Measurements from ENCODE around the gene ABRAXAS1. TPM values are rescaled to one million over a fixed set of nuclear protein-coding genes. Genes with fewer than 3 reads are reported as not detected.
"Not testable (repeated sequence)": the region's sequence is repeated elsewhere in the genome, so short reads cannot be mapped to it uniquely, and the experiment has no call there.

Gene ABRAXAS1
- total and polyA plus RNA-seq, 8 donors, result 10.7 to 55.5 (median 50.4) TPM

DNA sequence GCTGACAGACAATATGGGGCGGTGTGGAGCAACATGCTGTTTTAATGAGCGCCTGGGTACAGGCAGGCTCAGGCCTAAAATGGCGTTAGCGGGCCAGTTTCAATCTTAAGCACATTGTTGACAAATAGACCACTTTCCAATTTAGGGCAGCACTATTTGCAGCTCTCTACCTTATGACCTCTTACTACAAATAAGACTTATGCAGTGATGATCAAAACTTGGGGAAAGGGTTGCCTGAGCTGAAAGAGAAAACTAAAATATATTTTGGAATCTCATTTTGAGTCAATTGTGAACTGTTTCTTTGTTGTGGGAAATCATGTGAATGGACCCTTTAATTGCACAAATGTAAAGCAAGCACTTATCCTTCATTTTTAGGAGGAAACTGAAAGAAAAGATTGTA, 25.5 kb upstream of the ABRAXAS1 start:
- ATAC-seq (no peak), DNase-seq (no peak)
- Histone ChIP-seq H3K27me3 (no peaks in the 10 kb centered on the region), H3K27ac (no peak overlapping the region), H3K9me3 (no peaks in the 10 kb centered on the region), H3K36me3 (no peaks in the 10 kb centered on the region), H3K4me3 (no peak overlapping the region), H3K4me1 (no peaks in the 10 kb centered on the region)
- TF ChIP-seq, protein P1, sequence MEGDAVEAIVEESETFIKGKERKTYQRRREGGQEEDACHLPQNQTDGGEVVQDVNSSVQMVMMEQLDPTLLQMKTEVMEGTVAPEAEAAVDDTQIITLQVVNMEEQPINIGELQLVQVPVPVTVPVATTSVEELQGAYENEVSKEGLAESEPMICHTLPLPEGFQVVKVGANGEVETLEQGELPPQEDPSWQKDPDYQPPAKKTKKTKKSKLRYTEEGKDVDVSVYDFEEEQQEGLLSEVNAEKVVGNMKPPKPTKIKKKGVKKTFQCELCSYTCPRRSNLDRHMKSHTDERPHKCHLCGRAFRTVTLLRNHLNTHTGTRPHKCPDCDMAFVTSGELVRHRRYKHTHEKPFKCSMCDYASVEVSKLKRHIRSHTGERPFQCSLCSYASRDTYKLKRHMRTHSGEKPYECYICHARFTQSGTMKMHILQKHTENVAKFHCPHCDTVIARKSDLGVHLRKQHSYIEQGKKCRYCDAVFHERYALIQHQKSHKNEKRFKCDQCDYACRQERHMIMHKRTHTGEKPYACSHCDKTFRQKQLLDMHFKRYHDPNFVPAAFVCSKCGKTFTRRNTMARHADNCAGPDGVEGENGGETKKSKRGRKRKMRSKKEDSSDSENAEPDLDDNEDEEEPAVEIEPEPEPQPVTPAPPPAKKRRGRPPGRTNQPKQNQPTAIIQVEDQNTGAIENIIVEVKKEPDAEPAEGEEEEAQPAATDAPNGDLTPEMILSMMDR (IDR thresholded peaks at IDR 0.05), result no peak
- intact Hi-C loops (cut with DNase I), result no loop called here

DNA sequence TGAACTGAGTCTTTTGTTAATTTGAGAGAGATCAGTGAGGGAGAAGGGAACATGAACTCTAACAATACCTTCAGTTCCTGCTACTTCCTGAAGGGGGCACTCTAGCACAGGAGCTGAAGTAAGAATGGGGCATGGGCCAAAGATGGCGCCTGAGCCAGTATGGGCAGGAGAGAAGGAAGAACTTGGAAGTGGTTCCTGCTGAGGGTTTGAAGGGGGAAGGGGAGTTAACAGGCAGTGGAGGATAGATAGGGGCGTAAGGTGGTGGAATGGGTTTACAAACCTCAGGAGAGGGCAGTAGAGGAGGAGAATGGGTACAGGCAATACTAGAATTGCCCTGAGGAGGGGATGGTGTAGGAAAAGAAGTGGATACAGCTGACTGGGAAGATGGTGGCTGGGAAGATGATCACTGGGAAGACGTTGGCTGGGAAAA, 24.3 kb upstream of the ABRAXAS1 start:
- H3K9me3 ChIP-seq, H3K4me3 ChIP-seq, H3K27ac ChIP-seq, H3K27me3 ChIP-seq, H3K36me3 ChIP-seq, H3K4me1 ChIP-seq: not testable (repeated sequence)
- TF ChIP-seq, protein P1 (IDR thresholded peaks at IDR 0.05), result peak; percentile 64 to 85
- intact Hi-C loops (cut with DNase I), result loop anchor here in 1 of 2 donors (5.0 kb wide), 1 partner anchor 133 kb away; no protein-coding TSS in a partner anchor
- DNase-seq (peak in 1 of 4 donors; percentile 56), ATAC-seq (peak; percentile 80)

DNA sequence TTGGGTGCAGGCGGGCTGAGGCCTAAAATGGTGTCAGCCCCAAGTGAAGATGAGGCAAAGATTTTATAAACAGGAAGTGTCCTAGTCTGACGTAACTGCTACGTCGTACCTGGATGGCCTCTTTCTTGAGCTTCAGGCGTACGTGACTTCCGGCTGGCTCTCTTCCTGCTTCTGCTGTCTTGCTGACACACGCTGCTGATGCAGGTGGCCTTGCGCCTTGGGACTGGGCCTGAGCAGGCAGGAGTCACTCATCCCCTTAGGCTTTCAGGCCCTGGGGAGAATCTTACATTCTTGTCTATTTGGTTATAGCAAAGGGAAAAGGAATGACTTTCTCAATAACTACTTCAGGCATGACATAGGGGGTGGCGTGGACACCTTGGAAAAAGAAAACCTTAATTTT, 20.1 kb upstream of the ABRAXAS1 start:
- TF ChIP-seq, protein P1 (IDR thresholded peaks at IDR 0.05), result no peak
- peak; percentile 43 for ATAC-seq
- Histone ChIP-seq H3K4me1 (no peaks in the 10 kb centered on the region), H3K36me3 (no peaks in the 10 kb centered on the region), H3K4me3 (no peak overlapping the region), H3K27ac (no peak overlapping the region), H3K9me3 (no peaks in the 10 kb centered on the region), H3K27me3 (no peaks in the 10 kb centered on the region)
- intact Hi-C loops (cut with DNase I), result loop anchor here in 1 of 2 donors (5.0 kb wide), 1 partner anchor 137 kb away; no protein-coding TSS in a partner anchor
- DNase-seq, result peak in 1 of 4 donors; percentile 40

DNA sequence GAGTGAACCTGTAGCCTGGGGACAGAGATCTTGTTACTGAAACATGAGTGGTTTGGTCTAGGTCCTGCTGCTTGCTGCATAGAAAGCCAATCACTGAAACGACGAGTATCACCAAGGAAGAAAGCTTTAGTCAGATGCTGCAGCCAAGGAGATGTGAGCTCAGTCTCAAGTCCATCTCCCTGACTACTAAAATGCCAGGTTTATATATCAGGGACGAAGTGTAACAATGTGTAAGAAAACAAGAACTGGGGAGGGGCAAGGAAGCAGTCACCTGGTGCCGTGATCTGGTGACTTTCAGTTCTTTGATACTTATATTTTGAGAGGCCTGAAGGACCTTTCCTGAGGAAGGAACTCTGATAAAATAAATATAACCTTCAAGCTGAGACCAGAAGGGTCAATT, 19.6 kb upstream of the ABRAXAS1 start:
- ATAC-seq (peak; percentile 82), DNase-seq (peak in 1 of 4 donors; percentile 9)
- Histone ChIP-seq H3K27me3 (no peaks in the 10 kb centered on the region), H3K4me3 (no peak overlapping the region), H3K27ac (peak overlapping the region in 1 of 2 donors; percentile 26), H3K9me3 (no peaks in the 10 kb centered on the region), H3K36me3 (no peaks in the 10 kb centered on the region), H3K4me1 (no peaks in the 10 kb centered on the region)
- TF ChIP-seq, protein P1 (IDR thresholded peaks at IDR 0.05), result no peak
- intact Hi-C loops (cut with DNase I), result no loop called here

DNA sequence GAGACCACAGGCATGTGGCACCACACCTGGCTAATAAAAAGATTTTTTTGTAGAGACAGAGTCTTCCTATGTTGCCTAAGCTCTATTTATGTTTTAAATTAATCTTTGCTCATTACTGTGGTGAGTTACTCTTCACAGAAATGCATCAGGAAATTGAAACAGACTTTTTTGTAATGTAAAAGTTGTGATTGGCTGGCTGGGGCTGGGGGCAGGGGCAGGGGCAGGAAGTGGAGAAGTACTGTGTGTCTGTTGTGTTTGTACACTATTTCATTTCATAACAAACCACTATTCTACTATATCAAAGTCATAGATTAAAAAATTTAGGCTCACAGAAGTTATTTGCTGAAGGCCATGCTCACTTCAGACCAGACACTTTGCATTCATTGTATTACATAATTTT, 19.1 kb upstream of the ABRAXAS1 start:
- no peak for DNase-seq
- H3K27ac ChIP-seq, result peak overlapping the region in 1 of 2 donors; percentile 26
- TF ChIP-seq, protein P1 (IDR thresholded peaks at IDR 0.05), result no peak
- intact Hi-C loops (cut with DNase I), result no loop called here
- H3K4me3 ChIP-seq, result no peak overlapping the region
- H3K27me3 ChIP-seq, result no peaks in the 10 kb centered on the region
- no peaks in the 10 kb centered on the region for H3K4me1 ChIP-seq
- no peaks in the 10 kb centered on the region for H3K36me3 ChIP-seq
- no peaks in the 10 kb centered on the region for H3K9me3 ChIP-seq
- ATAC-seq, result peak; percentile 13

DNA sequence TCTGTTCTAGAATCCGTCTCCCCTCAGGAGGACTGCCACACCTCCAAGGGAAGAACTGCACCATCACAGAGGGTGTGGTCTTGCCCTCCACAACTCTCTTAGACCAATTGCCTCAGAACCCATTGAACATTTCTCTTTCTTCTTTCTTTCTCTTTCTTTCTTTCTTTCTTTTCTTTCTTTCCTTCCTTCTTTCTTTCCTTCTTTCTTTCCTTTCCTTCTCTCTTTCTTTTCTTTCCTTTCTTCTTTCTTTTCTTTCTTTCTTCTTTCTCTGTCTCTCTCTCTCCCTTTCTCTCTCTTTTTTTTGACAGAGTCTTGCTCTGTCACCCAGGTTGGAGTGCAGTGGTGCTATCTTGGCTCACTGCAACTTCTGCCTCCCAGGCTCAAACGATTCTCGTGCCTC, 16.8 kb upstream of the ABRAXAS1 start:
- H3K27me3 ChIP-seq; H3K27ac ChIP-seq; H3K4me3 ChIP-seq; intact Hi-C loops (cut with DNase I); DNase-seq; H3K36me3 ChIP-seq; H3K9me3 ChIP-seq; H3K4me1 ChIP-seq; ATAC-seq: not testable (repeated sequence)

Data from left lung (tissue), 10 donors.